Glutamatergic neuron (in vitro differentiated cells): ENCODE measurements around the gene LLGL2. TPM values are rescaled to one million over a fixed set of nuclear protein-coding genes. Genes with fewer than 3 reads are reported as not detected.

ENCODE experiments used
- DNase-seq: peaks from one replicate; pipeline ENCODE4 v3.0.0; 2022
- H3K27ac Mint-ChIP-seq: one replicate; pipeline ENCODE4 v1.8.0; 2020; ENCODE audit warnings: mild to moderate bottlenecking, mixed read lengths, inconsistent platforms; ENCODE audit not compliant: unreplicated experiment
- H3K27me3 Mint-ChIP-seq: one replicate; pipeline ENCODE4 v1.8.0; 2020; ENCODE audit warnings: mild to moderate bottlenecking, moderate library complexity, mixed read lengths, inconsistent platforms; ENCODE audit not compliant: unreplicated experiment
- H3K36me3 Mint-ChIP-seq: one replicate; pipeline ENCODE4 v1.8.0; 2020; ENCODE audit warnings: mild to moderate bottlenecking, mixed read lengths, inconsistent platforms; ENCODE audit not compliant: unreplicated experiment
- H3K4me1 Mint-ChIP-seq: one replicate; pipeline ENCODE4 v1.8.0; 2020; ENCODE audit warnings: mild to moderate bottlenecking, low read depth, mixed read lengths, inconsistent platforms; ENCODE audit not compliant: unreplicated experiment
- H3K4me3 Mint-ChIP-seq: one replicate; pipeline ENCODE4 v1.8.0; 2020; ENCODE audit warnings: mild to moderate bottlenecking, mixed read lengths, inconsistent platforms; ENCODE audit not compliant: unreplicated experiment
- H3K9me3 Mint-ChIP-seq: one replicate; pipeline ENCODE4 v1.8.0; 2020; ENCODE audit warnings: mild to moderate bottlenecking, moderate library complexity, mixed read lengths, inconsistent platforms; ENCODE audit not compliant: unreplicated experiment
- total RNA-seq: library from RNA; stranded (reverse); fragmentation: NEBNext Ultra II Directional; extraction: Animal tissue kit (Norgen Biotek cat#: 25700); gene quantifications from one replicate; pipeline ENCODE4 v1.2.1, GENCODE V29; 2021; ENCODE audit not compliant: unreplicated experiment
- TF ChIP-seq, protein P1 (sequence below): fragments of 200-600 bp; sonication (generic); IDR thresholded peaks from one replicate; pipeline ENCODE4 v1.5.0; 2021; ENCODE audit not compliant: partially characterized antibody, unreplicated experiment

The LLGL2 gene
- total RNA-seq, 1 donor from 2014 or later = 4.8 TPM

- no peaks in the 10 kb centered on the region for H3K4me1 Mint-ChIP-seq
- no peaks in the 10 kb centered on the region for H3K27me3 Mint-ChIP-seq
- H3K36me3 Mint-ChIP-seq = no peaks in the 10 kb centered on the region
- TF ChIP-seq, protein P1, sequence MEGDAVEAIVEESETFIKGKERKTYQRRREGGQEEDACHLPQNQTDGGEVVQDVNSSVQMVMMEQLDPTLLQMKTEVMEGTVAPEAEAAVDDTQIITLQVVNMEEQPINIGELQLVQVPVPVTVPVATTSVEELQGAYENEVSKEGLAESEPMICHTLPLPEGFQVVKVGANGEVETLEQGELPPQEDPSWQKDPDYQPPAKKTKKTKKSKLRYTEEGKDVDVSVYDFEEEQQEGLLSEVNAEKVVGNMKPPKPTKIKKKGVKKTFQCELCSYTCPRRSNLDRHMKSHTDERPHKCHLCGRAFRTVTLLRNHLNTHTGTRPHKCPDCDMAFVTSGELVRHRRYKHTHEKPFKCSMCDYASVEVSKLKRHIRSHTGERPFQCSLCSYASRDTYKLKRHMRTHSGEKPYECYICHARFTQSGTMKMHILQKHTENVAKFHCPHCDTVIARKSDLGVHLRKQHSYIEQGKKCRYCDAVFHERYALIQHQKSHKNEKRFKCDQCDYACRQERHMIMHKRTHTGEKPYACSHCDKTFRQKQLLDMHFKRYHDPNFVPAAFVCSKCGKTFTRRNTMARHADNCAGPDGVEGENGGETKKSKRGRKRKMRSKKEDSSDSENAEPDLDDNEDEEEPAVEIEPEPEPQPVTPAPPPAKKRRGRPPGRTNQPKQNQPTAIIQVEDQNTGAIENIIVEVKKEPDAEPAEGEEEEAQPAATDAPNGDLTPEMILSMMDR = no peak
- no peaks in the 10 kb centered on the region for H3K9me3 Mint-ChIP-seq
- DNase-seq = no peak
- no peak overlapping the region for H3K4me3 Mint-ChIP-seq
- H3K27ac Mint-ChIP-seq = no peak overlapping the region
These were observed 27.2 kb downstream of the LLGL2 start for GRCh38 chr17:75552425-75553294.

- no peaks in the 10 kb centered on the region for H3K4me1 Mint-ChIP-seq
- H3K27me3 Mint-ChIP-seq = no peaks in the 10 kb centered on the region
- DNase-seq = no peak
- no peak overlapping the region for H3K4me3 Mint-ChIP-seq
- no peaks in the 10 kb centered on the region for H3K9me3 Mint-ChIP-seq
- no peaks in the 10 kb centered on the region for H3K36me3 Mint-ChIP-seq
- no peak overlapping the region for H3K27ac Mint-ChIP-seq
- TF ChIP-seq, protein P1 = no peak
These were observed 28.0 kb downstream of the LLGL2 start for GRCh38 chr17:75553295-75554110.

DNA sequence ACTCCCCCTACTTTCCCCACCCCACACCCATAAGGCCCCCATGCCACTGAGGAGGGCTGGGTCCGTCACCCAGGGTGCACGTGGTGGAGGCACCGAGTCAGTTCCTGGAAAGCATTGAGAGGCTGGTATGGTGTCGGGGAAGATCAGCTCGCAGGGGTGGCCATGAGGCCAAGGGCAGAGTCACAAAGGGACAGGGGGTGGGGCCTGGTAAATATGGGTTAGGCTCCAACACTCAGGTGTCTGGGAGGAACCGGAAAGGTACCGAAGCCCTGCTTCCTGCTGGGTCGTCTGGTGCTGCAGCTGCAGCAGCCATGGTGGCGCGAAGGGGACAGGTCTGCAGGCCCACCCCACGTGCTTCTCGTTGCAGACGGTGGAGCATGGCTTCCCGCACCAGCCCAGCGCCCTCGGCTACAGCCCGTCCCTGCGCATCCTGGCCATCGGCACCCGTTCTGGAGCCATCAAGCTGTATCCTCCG, 30.2 kb downstream of the LLGL2 start:
- Mint-ChIP-seq H3K9me3 (no peaks in the 10 kb centered on the region), H3K27ac (no peak overlapping the region), H3K36me3 (no peaks in the 10 kb centered on the region), H3K4me1 (no peaks in the 10 kb centered on the region), H3K27me3 (peaks cover 2% of the 10 kb centered on the region), H3K4me3 (no peak overlapping the region)
- TF ChIP-seq, protein P1 = no peak
- no peak for DNase-seq

DNA sequence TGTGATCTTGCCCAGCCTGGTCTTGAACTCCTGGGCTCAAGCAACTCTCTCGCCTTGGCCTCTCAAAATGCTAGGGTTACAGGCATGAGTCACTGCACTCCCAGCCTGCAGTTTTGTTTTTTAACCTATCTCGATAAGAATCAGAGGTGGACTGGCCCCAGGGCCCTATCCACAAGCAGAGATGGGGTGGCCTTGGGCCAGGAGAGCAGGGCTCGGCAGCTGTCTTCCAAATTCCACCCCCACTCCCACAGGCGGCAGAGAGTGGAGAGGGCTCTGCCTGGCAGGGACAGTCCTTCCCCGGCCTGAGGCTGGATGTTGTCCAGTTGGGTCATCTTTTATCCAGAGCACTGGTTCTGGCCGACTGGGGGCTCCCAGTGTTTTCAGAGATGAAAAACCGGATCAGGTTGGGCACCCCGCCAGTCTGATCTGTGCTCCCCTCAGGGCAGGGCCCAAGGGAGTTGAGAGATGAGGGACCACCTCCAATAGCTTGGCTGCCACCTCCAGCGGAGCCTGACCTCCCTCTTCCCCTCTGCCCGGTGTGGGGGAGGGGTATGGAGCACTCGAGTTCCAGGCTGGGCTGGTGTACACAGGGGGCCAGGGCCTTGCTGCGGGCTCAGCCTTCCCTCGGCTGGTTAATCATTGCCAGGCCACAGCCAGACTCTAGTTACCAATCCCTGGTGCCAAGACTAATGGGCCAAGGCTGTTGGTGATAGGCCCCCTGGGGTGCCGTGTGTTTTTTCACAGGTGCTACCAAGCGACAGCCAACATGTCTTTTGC, 31.8 kb downstream of the LLGL2 start:
- no peaks in the 10 kb centered on the region for H3K4me1 Mint-ChIP-seq
- H3K27me3 Mint-ChIP-seq = peaks cover 2% of the 10 kb centered on the region
- no peaks in the 10 kb centered on the region for H3K36me3 Mint-ChIP-seq
- H3K27ac Mint-ChIP-seq = no peak overlapping the region
- DNase-seq = no peak
- TF ChIP-seq, protein P1 = no peak
- no peak overlapping the region for H3K4me3 Mint-ChIP-seq
- no peaks in the 10 kb centered on the region for H3K9me3 Mint-ChIP-seq
